Measurements from ENCODE around the gene MAGEA9B. TPM values are rescaled to one million over a fixed set of nuclear protein-coding genes. Genes with fewer than 3 reads are reported as not detected.
A peak's percentile ranks its signal among the peaks of the same experiment; 100 is the strongest.

Gene MAGEA9B
- total and polyA plus RNA-seq, 2 donors from 2014 or later = not detected

- TF ChIP-seq CTCF (IDR thresholded peaks at IDR 0.05; ENCODE audit: borderline replicate concordance, extremely low read depth, insufficient read depth) = no peak
- intact Hi-C loops (cut with DNase I) = no loop called here
- Histone ChIP-seq H3K4me1 (ENCODE audit: control insufficient read depth in 2 of 3, insufficient read depth in 2 of 3, low read depth in 1 of 3, low read length in 3 of 3) (peaks cover 0 to 7% (median 0%) of the 10 kb centered on the region in 3 donors), H3K27ac (ENCODE audit: low read depth in 2 of 2, low read length in 2 of 2) (peak overlapping the region; percentile 93 to 94), H3K4me3 (ENCODE audit: low read length in 3 of 3) (peak overlapping the region; percentile 54 to 80 (median 68)), H3K36me3 (ENCODE audit: control insufficient read depth in 2 of 3, insufficient read depth in 3 of 3, low read length in 3 of 3) (no peaks in the 10 kb centered on the region), H3K9me3 (ENCODE audit: control insufficient read depth in 2 of 3, insufficient read depth in 1 of 3, low read length in 3 of 3) (no peaks in the 10 kb centered on the region), H3K9ac (ENCODE audit: low read length in 3 of 3) (peak overlapping the region; percentile 32 to 80 (median 55)), H3K27me3 (ENCODE audit: control insufficient read depth, insufficient read depth, low read length) (no peaks in the 10 kb centered on the region)
- no peak for FAIRE-seq
- DNase-seq = peak in 1 of 5 donors; percentile 53
Observed at GRCh38 chrX:149541521-149542047, 45.7 kb downstream of the MAGEA9B start.

- Histone ChIP-seq H3K9ac (ENCODE audit: low read length in 3 of 3) (peak within 1 kb of the TSS; percentile 33 to 80 (median 55)), H3K27me3 (ENCODE audit: control insufficient read depth, insufficient read depth, low read length) (no peaks in the 10 kb centered on the region), H3K4me1 (ENCODE audit: control insufficient read depth in 2 of 3, insufficient read depth in 2 of 3, low read depth in 1 of 3, low read length in 3 of 3) (peaks cover 0 to 7% (median 0%) of the 10 kb centered on the region in 3 donors), H3K36me3 (ENCODE audit: control insufficient read depth in 2 of 3, insufficient read depth in 3 of 3, low read length in 3 of 3) (no peaks in the 10 kb centered on the region), H3K4me3 (ENCODE audit: low read length in 3 of 3) (peak within 1 kb of the TSS; percentile 54 to 80 (median 68)), H3K27ac (ENCODE audit: low read depth in 2 of 2, low read length in 2 of 2) (peak within 1 kb of the TSS; percentile 93 to 94), H3K9me3 (ENCODE audit: control insufficient read depth in 2 of 3, insufficient read depth in 1 of 3, low read length in 3 of 3) (no peaks in the 10 kb centered on the region)
- peak; percentile 65 for FAIRE-seq
- DNase-seq = peak; percentile 12 to 95 (median 89)
- TF ChIP-seq CTCF (IDR thresholded peaks at IDR 0.05; ENCODE audit: borderline replicate concordance, extremely low read depth, insufficient read depth) = no peak
- intact Hi-C loops (cut with DNase I) = no loop called here
Observed at GRCh38 chrX:149540621-149541520, 46.4 kb downstream of the MAGEA9B start, which contains the start of gene EOLA1. Gene EOLA1 (plus strand): TSS chrX:149541012. CDS start chrX:149545631, 4,619 bp downstream.

- Histone ChIP-seq H3K9ac (ENCODE audit: low read length in 3 of 3) (peak overlapping the region in 1 of 3 donors; percentile 55), H3K4me1 (ENCODE audit: control insufficient read depth in 2 of 3, insufficient read depth in 2 of 3, low read depth in 1 of 3, low read length in 3 of 3) (peaks cover 0 to 7% (median 0%) of the 10 kb centered on the region in 3 donors), H3K9me3 (ENCODE audit: control insufficient read depth in 2 of 3, insufficient read depth in 1 of 3, low read length in 3 of 3) (no peaks in the 10 kb centered on the region), H3K4me3 (ENCODE audit: low read length in 3 of 3) (peak overlapping the region in 2 of 3 donors; percentile 68 to 80), H3K27me3 (ENCODE audit: control insufficient read depth, insufficient read depth, low read length) (no peaks in the 10 kb centered on the region), H3K36me3 (ENCODE audit: control insufficient read depth in 2 of 3, insufficient read depth in 3 of 3, low read length in 3 of 3) (no peaks in the 10 kb centered on the region), H3K27ac (ENCODE audit: low read depth in 2 of 2, low read length in 2 of 2) (peak overlapping the region; percentile 93 to 94)
- intact Hi-C loops (cut with DNase I) = no loop called here
- DNase-seq = peak; percentile 93 to 98 (median 96)
- no peak for FAIRE-seq
- no peak for TF ChIP-seq CTCF (IDR thresholded peaks at IDR 0.05; ENCODE audit: borderline replicate concordance, extremely low read depth, insufficient read depth)
Observed at GRCh38 chrX:149540131-149540620, 47.1 kb downstream of the MAGEA9B start.
